GM18519 (cell line): ENCODE data around the gene ZFR2.
"Not testable (repeated sequence)": the region's sequence is repeated elsewhere in the genome, so short reads cannot be mapped to it uniquely, and the experiment has no call there.

ENCODE experiments used
- ATAC-seq: cut with Tn5 transposase; IDR thresholded peaks from one replicate; pipeline ENCODE4 v1.9.1; 2021; ENCODE audit warnings: mild to moderate bottlenecking, moderate library complexity; ENCODE audit not compliant: unreplicated experiment, low FRiP score

The ZFR2 gene

DNA sequence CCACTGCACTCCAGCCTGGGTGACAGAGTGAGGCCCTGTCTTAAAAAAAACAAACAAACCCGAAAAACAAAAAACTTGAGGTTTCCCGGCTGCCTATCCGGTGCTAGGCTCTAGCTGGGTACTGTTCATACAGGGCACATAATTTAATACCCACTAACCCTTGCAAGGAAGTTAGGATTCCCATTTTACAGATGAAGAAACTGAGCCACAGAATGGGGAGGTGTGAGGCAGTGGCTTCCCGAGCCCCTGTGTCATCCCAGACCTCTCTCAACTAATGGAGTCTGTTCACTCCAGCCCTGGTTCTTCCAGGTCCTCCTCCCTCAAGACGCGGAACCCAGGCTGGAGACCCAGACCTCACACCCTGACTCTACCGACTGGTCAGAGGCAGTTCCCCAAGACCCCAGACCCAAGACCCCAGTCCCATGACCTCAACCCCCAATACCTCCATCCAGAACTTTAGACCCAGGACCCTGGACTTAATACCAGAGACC, 107.9 kb downstream of the ZFR2 start:
- ATAC-seq: no peak

DNA sequence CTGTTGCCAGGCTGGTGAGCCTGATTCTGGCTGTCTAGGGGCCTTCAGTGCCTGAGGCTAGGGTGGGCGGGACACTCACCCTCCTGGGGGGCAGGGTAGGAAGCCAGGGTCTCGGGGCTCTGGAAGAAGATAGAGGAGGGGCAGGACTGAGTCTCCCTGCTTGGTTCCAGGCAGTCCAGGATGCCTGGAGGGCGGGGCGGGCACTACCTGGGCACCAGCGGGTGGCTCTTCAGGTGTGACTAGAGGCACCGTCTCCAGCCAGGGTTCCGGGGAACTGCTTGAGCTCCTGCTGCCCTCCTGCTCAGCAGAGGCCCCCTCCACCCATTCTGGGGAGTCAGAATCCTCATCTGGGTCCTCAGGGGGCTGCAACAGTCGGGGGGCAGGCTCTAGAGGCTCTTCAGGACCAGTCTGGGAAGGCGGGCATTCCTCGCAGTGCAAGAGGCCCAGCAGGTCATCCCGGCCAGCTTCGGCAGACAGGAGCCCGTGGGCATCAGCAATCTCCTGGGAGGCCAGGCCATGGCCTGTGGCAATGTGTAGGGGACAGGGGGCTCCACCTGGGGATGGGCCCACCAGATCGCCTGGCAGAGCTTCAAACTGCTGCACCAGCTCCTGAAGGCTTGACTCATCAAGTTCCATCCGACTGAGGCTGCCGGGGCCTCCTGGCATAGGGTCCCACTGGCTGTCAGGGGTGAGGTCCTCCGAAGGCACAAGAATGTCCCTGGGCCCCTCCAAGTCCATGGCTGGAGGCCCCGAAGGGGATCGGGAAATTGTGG, 109.2 kb downstream of the ZFR2 start:
- no peak for ATAC-seq

DNA sequence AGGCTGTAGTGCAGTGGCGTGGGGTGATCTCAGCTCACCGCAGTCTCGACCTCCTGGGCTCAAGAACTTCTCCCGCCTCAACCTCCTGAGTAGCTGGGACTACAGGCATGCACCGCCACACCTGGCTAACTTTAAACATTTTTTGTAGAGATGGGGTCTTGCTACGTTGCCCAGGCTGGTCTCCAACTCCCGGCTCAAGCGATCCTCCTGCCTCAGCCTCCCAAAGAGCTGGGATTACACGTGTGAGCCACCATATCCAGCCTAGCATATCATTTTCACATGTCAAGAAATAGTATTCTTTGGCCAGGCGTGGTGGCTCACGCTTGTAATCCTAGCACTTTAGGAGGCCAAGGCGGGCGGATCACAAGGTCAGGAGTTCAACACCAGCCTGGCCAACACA, 110.5 kb downstream of the ZFR2 start:
- ATAC-seq: not testable (repeated sequence)

DNA sequence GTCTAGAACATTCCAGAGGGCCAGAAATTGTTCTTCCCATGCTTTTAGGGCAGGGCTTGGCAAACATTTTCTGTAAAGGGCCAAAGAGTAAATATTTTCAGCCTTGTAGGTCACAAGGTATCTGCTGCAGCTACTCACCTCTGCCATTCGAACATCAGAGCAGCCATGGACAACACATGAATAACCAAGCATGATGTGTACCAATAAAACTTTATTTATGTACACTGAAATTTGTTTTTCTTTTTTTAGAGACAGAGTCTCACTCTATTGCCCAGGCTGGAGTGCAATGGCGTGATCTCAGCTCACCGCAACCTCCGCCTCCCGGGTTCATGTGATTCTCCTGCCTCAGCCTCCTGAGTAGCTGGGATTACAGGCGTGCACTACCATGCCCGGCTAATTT, 111.1 kb downstream of the ZFR2 start:
- ATAC-seq: not testable (repeated sequence)
